ENCODE results near the gene LRRC28.

LRRC28 gene

DNA sequence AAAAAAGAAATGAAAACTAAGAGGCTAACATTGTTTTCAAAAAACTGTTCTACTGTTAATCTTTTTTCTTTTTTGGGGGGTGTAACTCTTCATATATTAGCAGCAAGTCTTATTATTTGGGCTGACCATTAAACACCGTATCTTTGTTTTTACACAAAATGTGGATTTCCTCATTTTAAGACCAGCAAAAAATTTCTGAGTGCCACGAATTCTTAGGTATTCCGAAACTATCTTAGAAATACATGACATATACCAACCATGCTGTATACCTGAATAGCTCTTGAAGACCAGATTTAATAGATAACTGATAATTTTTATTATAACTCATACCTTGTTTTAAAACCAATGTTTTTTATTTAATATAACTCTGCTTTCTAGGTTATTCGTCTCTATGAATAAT is 1.3 kb upstream of the LRRC28 start:
- DNase-seq, result no peak

DNA sequence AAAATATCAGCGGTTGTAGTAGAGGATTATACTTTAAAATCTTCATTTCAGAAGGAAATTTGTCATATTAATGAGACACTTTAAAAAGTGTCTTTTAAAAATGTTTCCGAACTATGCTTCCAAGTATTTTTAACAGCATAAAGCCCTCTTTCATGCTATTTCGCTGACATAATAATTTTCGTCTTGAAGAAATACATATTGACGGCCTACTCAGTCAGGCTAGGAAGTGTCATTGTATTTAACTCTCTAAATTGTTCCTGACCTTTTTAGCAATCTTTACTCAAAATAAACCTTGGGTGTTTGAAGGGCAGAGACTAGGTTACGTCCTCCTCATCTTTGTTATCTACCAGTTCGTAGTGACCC is 806 bp upstream of the LRRC28 start:
- DNase-seq, result no peak

DNA sequence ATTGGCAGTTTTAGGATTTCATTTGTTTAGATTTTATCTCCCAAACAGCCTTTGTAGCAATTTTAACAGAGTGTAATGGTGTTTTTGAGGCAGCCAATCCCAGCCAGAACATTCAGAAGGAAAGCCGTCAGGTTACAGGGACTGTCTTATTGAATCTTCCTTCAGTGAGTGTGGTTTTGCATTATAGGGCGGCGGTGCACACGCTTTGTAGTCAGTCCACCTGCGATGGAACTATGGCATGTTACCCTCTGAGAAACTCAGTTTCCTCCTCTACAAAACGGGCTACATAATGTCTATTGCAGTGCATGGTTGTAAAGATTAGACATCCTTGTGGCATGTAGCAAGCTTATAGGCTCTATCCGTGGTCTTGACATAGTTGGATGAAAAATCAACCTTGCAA is 1.0 kb downstream of the LRRC28 start:
- no peak for DNase-seq

DNA sequence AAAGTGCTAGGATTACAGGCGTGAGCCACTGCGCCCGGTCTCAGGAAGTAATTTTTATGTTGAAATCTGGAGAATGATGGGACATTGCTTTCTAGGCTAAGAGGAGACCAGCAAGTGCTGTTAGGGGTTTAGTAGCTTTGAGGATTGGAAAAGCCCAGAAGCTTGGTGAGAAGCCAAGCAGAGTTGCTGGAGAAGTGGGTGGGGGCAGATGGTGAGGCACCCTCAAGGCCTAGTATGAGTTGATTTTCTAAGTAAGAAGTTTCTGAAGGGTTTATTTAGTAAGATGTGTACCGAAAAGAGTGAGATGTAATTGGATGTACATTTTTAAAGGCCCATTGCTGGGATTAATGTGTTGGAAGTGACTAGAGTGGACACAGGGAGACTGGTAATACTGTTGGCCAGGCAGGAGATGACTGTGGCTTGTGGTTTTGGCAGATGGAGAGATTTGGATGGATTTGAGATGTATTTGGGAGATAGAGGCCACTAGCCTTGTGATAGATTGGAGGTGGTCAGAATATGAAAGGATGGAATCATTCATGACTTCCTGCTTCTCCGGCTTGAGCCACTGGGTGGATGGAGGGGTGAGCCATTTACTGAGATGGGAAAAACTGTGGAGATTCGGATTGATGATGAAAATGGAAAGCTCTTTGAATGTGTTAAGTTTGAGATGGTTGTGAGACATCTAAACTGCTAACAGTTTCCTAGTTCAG is 2.3 kb downstream of the LRRC28 start:
- no peak for DNase-seq

DNA sequence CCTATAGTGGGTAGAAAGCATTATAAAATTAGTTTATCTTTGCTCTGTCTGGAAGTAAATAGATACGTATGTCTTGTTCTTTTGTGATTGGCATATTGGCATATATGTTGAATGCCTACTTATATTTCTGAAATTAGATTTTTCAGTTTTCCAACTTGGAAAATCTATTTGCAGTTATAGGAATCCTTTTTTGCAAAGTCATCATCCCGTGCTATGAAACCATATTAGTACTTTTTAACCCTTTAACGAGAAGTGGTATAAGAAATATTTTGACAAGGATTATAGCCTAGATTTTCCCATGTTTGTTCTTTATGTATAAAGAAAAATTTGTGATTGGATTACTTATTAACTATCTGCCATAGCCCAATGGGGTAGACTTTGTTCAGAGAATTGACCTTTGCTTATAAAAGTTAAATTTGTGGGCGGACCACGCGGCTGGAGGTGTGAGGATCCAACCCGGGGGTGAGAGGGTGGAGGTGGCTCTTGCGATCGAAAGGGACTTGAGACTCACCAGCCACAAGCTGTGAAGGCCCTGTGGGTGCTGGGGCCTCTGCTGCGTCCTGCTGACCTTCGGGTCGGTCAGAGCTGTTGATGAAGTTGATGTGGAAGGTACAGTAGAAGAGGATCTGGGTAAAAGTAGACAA is 5.9 kb downstream of the LRRC28 start:
- DNase-seq, result no peak

GRCh38 chr15:99264125-99264524 is 12.8 kb downstream of the LRRC28 start:
- DNase-seq, result no peak

DNA sequence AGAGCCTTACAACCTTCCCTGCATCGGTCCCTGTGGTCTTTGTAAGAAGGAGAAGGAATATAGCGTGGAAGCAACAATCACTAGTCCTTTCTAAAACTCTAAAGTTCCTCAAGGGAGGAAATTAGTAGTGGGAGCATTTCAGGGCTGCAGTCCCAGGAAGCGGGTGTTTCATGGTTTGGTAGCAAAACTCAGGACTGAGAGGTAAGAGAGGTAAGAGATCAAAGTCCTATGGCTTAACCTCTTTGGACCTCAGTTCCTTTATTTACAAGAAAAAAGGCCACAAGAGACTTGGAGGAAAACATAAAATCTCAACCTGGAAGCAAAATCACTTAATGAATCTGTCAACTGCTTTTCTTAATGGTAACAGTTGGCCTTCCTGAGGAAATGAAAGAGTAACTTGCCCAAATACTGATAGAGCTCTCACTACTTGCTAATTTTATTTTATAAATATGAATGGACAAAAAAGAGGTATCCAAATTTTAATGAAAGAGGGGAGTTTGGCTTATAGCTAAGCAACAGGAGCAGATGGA is 14.3 kb downstream of the LRRC28 start:
- no peak for DNase-seq

- no peak for DNase-seq
These were observed 16.7 kb downstream of the LRRC28 start for GRCh38 chr15:99267957-99268356.

DNA sequence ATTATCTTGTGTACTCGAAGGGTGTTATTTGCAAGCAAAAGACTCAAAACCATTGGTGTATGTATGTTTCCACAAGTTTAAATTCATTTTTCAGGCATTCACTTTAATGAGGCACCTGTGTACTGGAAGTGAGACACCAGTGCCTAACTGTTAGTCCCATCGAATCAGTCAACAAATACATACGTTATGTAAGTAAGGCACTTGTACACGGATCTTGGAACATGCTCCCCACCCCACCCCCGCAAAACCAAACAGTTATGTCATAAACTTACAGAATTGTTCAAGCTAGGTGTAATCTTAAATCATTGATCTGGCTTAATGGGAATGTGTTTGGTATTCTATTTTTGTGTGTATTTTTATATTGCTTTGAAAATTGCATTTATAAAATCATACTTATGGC is 17.1 kb downstream of the LRRC28 start:
- DNase-seq, result no peak

- no peak for DNase-seq
These were observed 22.5 kb downstream of the LRRC28 start for GRCh38 chr15:99273801-99274200.

DNA sequence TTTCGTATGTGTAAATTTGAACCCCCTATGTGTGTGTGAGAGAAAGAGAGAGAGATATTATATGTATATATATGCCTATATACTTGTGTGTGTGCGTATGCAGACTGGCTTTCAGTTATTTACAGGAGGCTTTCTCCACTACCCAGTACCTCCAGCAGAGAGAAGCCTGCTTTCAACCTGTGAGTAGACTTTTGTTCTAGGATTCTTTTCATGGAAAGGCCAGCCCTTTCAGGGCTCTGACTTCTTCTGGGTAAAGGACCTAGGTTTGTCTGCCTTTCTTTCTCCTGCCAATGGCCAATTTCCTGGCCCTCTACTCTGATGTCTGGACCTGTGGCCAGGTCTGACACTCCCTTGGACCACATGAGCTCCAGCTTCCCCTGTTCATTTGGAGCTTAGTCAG is 23.8 kb downstream of the LRRC28 start:
- DNase-seq, result no peak

DNA sequence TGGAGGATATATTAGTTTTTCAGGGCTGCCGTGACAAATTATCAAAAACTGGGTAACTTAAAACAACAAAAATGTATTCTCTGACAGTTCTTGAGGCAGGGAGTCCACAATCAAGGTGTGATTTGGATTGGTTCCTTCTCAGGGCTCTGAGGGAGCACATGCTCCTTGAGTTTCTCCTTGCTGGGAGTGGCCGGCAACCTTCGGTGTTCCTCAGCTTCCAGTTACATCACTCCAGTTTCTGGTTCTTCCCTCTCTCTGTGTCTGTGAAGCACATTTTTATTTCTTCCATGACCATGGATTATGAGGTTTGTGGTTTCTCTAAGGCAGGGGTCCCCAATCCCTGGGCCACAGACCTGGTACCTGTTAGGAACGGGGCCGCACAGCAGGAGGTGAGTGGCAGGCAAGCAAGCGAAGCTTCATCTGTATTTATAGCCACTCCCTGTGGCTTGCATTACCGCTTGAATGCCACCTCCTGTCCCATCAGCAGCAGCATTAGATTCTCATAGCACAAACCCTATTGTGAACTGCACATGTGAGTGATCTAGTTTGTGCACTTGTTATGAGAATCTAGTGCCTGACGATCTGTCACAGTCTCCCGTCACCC is 24.3 kb downstream of the LRRC28 start:
- DNase-seq, result no peak

GRCh38 chr15:99279290-99279689 is 28.0 kb downstream of the LRRC28 start:
- no peak for DNase-seq

GRCh38 chr15:99279827-99280226 is 28.5 kb downstream of the LRRC28 start:
- no peak for DNase-seq

DNA sequence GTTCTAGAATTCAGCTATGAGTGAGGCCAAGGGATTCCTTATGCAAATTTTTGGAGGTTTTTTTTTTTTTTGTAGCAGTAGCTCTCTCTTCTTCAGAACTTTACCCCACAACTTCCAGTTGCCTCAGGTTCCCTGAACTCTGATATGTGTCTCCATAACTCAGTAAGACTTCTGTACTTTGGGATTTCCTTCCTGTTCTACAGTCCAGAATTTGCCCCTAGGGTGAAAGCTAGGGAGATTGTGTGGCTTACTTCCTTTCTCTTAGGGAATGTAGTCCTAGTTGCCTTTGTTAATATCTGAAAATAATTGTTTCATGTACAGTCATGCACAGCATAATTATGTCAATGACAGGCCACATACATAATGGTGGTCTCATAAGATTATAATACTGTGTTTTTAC is 30.8 kb downstream of the LRRC28 start:
- no peak for DNase-seq

DNA sequence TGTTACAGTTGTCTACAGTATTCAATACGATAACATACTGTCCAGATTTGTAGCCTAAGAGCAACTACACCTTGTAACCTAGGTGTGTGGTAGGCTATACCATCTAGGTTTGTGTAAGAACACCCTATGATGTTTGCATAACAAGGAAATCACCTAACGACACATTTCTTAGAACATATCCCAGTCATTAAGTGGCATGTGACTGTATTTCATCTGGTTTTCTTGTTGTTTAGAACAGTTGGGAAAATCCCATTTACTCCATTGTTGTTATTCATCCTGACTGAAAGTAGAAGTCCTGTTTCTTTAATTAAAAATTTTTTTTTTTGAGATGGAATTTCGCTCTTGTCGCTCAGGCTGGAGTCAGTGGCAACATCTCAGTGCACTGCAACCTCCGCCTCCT is 31.3 kb downstream of the LRRC28 start:
- no peak for DNase-seq

- DNase-seq, result no peak
These were observed 32.4 kb downstream of the LRRC28 start for GRCh38 chr15:99283717-99284116.

DNA sequence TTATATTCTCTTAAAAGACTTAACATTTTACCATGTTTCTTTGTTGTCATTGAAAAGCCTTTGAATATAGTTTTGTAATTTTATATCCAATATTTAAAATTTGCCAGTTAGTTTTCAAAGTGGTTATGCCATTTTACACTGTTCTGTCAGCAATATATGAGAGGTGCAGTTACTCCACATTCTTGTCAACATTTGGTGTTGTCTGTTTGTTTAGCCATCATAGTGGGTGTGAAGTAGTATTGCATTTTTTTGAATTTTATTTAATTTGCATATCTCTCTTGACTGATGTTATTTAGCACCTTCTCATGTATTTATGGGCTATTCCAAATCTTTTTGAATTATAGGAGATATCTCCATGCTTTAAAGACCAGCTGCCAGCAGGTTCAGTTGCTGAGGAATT is 40.4 kb downstream of the LRRC28 start:
- DNase-seq, result no peak

DNA sequence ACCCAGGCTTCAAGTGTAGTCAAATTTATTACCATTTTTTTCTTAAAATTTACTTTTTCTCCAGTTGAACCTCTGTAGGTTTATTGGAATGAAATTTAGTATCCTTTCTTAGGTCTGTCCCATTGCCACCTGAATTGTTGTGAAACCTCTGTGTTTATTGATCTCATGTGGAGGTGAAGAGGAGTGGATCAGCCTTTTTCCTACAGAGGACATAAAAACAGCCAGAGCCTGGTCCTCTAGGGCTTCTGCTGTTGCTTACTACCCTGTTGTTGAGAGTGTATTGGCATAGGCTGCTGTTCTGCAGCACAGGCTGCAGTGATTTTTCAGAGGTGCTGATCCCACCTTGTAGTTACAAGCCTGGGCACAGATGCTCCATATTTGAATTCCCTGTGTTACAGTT is 44.6 kb downstream of the LRRC28 start:
- no peak for DNase-seq

DNA sequence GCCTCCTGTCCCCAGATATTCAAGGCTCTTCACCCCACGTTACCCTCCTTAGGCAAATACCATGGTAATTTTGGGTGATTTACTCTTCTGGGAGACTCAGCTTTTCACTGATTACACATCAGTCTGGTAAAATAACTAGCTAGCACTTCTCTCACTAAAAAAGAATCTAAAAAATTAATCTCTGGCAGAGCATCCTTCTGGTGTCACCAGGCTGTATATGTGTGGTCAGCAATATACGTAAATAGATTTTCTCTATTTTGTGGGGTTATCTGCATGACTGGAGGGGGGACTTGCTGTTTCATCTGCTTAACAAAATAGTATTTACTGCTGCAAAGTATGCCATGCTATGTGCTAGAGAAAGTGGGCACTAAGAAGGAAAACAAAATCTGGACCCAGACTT is 45.1 kb downstream of the LRRC28 start:
- DNase-seq, result no peak

GRCh38 chr15:99303907-99304306 is 52.6 kb downstream of the LRRC28 start:
- DNase-seq, result no peak

DNA sequence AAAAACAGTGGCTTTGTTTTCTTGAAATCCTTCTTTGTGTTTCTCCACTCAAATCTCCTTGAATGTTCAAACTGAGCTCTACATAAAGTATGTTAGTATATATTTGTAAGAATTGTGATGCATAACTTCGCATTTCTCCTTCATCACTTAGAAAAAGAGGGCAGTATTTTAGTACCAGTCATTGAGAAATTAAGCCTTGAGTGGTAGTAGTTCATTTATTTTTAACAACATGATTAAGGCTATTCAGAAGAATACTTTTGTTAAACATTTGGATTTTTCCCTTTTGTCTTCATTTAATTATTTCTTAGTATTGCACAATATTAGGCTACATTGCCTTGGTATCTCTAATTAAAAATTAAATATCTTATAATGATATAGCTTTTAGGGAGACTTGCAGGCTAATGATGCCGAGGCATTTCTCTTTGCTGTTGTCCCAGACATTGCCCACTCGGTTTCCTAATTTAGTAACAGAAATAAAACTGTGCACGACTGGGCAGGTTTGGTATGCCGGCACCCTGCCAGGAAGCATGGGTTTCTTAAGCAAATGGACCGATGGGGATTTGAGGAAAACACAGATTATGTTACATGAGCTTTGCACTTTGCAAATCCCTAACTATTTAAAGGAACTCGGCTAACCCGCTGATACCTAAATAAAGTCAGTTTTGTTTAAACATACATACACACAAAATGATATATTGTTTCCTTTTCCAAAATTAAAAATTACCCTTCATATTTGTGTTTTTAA is 54.7 kb downstream of the LRRC28 start:
- DNase-seq, result no peak

GRCh38 chr15:99306694-99307338 is 55.5 kb downstream of the LRRC28 start:
- DNase-seq, result no peak
